Measurements from ENCODE around the gene DTX1.
A peak's percentile ranks its signal among the peaks of the same experiment; 100 is the strongest.

The DTX1 gene

DNA sequence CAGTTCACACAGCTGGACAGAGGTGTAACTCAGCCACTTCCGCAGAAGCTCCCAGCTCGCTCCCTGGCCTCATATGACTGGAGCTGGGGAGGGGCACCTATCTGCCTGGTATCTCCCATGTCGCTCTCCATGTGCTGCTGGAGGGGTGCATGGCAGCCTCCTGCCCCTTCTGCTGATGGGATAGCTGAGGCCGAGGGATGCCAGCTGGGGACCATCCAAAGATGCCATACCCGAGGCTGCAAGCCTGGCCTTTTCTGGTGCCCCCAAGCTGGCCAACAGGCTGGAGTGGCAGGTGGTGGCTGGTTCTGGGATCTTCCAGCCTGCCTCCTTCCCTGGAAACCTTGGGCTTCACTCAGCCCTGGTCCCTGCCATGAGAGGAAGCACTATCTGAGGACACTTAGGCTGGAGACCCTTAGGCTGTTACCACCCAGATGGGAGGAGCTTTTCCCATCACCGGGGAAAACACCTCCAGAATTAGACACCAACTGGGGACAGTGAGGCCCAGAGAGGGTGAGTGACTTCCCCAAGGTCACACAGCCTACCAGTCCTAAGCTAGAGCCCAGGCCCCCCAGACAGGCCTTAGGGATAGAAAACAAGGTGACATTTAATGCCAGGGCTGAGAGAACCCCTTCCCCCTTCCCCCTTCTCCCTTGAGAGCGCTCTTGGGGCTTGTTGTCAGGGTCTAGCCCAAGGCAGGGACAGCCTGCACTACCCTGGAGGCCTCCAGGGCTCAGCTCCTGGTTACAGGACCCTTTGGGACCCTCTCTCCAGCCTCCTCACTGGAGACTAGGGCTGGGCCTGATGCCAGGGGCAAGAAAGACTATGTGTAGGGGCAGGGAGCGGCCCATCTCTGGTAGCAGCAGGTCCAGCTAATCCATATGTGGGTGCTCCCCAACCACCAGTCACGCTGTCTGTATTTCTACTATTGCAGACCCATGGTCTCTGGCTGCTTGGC is 7.1 kb downstream of the DTX1 start:
- no peak for TF ChIP-seq CTCF (IDR thresholded peaks at IDR 0.05; ENCODE audit: borderline replicate concordance, control extremely low read depth, extremely low read depth, insufficient read depth, missing control alignments)
- in situ Hi-C loops (cut with MboI; ENCODE audit: low sequenced_read_pairs, unreplicated experiment): no loop called here
- no peak for DNase-seq (ENCODE audit: low spot score)

DNA sequence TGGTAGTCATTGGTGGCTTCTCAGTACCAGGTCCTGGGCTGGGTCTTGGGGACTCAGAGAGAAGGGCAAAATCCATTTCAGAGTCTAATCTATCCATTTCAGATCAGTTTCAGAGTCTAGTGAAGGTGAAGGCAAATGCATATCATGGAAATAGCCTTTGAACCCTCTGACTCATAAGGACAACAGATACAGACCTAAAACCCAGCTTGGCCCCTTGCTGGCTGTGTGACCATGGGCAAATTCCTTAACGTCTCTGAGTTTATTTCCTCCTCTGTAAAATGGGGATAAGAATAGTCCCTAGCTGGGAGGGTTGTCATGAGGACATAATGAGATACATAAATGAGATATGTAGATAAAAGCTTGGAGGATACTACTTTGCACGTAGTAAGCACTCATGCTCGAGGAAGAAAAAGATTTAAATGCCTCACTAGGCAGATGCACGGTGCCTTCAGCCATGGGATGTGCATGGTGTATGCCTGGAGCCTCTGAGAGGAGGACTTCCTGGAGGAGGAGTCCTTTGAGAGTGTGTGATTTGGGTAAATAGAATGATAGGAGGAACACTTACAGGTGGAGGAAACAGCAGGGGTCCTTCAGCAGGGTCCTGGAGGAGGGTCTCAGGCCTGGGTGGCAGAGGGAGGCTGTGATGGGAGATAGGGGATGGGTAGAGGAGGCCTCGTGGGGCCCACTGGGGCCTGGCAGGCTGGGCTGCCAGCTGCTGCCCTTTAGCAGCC is 8.0 kb downstream of the DTX1 start:
- no peak for TF ChIP-seq CTCF (IDR thresholded peaks at IDR 0.05; ENCODE audit: borderline replicate concordance, control extremely low read depth, extremely low read depth, insufficient read depth, missing control alignments)
- in situ Hi-C loops (cut with MboI; ENCODE audit: low sequenced_read_pairs, unreplicated experiment): no loop called here
- no peak for DNase-seq (ENCODE audit: low spot score)

GRCh38 chr12:113065126-113066007 is 8.8 kb downstream of the DTX1 start:
- DNase-seq (ENCODE audit: low spot score): peak; percentile 75
- in situ Hi-C loops (cut with MboI; ENCODE audit: low sequenced_read_pairs, unreplicated experiment): no loop called here

DNA sequence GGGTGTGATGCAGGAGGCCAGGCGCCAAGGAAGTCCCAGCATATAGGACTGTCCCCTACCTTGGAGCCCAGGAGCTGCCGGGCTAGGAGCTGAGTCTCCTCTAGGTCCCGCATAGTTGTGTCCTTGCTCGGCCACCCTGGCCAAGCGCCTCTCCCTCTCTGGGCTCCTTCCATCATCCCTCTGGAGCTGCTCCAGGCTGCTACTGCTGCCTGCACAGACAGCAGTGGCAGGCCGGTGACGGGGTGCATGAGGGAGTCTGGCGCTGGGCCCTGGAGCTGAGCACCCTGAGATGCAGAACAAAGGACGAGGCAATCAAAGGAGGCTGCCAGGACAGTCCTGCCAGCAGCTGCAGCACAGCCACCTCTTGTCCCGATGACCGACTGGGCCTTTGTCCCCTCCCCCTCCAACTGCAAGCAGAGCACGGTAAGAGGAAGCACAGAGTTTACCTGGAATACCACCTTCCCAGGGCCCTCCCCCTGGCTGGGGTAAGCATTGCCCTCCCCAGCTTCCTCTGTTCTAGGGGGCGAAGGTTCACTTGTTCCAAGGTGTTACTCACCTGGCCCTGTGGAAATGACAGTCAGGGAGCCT is 10.4 kb downstream of the DTX1 start:
- TF ChIP-seq CTCF (IDR thresholded peaks at IDR 0.05; ENCODE audit: borderline replicate concordance, control extremely low read depth, extremely low read depth, insufficient read depth, missing control alignments): no peak
- in situ Hi-C loops (cut with MboI; ENCODE audit: low sequenced_read_pairs, unreplicated experiment): no loop called here
- DNase-seq (ENCODE audit: low spot score): no peak

More at GRCh38 chr12:113065126-113066007, 8.8 kb downstream of the DTX1 start:
- TF ChIP-seq CTCF (IDR thresholded peaks at IDR 0.05; ENCODE audit: borderline replicate concordance, control extremely low read depth, extremely low read depth, insufficient read depth, missing control alignments): no peak

DNA sequence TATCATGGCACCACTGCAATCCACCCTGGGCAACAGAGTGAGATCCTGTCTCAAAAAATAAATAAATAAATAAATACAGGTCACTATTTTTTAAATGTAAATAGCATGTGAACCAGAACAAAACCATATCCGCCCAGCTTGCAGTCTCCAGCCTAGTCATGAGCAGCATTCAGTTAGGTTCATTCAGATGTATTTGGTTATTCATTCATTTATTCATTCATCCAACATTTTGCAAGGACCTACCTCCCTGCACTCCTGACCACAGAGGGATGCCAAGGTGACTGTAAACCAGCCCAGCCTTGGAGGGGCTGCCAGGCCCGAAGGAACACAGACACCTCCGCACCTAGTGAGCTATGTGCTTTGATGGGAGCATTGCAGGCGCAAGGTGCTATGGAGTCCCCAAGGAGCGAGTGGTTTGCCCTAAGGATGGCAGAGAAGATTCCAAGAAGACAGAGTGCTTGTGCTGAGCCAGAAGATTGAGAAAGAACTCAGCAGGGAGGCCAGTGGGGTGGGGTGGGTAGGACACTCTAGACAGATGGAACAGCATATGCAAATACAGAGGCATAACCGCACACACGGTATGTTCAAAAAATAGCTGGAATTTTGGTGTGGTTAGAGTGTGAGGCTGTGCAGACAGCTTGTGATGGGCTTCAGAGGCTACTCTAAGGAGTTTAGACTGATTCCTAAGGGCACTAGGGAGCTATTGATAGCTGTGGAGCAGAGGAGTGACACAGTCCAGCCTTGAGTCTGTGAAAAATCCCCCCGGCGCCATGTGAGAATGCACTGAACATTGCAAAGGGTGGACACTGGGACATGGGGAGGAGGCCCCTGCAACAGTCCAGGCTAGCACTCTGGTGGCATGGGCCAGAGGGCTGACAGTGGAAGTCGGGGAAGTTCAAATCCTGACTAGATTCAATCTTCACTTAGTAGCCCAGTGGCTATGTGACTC is 11.7 kb downstream of the DTX1 start:
- TF ChIP-seq CTCF (IDR thresholded peaks at IDR 0.05; ENCODE audit: borderline replicate concordance, control extremely low read depth, extremely low read depth, insufficient read depth, missing control alignments): no peak
- no peak for DNase-seq (ENCODE audit: low spot score)
- in situ Hi-C loops (cut with MboI; ENCODE audit: low sequenced_read_pairs, unreplicated experiment): no loop called here

Data from GM13976 (cell line).